ENCODE results near the gene SEC23A.

GRCh38 chr14:39114073-39114838 lies 11.2 kb upstream of the SEC23A start, which contains the start of gene GEMIN2:
- TF ChIP-seq CTCF (IDR thresholded peaks at IDR 0.05; ENCODE audit: borderline replicate concordance, extremely low read depth, low read length, poor library complexity, severe bottlenecking) (no peak), EZH2 (IDR thresholded peaks at IDR 0.05; ENCODE audit: borderline replicate concordance, low read depth, low read length, severe bottlenecking) (no peak)
